Measurements from ENCODE around the gene KLF15.

DNA sequence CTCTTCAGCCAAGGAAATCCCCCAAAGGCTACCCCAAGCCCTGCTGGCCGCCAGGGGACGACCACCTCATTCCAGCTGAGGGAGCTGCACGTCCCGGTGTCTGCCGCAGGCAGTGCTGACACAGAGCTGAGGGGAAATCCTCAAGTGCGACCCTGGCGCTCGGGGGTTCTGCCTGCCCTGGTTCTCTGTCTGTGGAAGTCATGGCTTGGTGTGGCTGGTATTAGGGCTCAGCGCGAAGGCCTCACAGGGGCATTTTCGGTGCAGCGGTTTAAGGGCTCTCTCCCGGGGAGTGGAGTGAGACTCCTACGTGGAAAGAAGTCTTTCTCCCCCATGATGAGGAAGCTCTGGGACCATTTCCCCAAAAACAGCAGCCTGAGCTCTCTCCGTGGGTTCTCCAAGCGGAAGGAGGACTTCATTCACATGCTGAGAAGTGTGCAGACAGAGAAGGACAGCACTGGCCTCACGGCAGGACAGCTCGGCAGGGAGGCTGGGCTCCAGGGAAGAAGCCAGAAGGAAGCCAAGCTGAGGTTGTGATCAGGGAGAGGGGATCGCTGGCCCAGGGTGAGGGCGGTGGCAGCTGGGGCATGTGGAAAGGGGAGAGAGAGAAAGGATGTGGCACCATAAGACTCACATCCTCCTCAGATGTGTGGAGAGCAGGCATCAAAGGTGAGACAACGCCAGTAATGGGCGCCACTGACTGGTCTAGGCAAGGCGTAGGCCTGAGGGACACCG, 48.6 kb downstream of the KLF15 start:
- TF ChIP-seq, protein P1, sequence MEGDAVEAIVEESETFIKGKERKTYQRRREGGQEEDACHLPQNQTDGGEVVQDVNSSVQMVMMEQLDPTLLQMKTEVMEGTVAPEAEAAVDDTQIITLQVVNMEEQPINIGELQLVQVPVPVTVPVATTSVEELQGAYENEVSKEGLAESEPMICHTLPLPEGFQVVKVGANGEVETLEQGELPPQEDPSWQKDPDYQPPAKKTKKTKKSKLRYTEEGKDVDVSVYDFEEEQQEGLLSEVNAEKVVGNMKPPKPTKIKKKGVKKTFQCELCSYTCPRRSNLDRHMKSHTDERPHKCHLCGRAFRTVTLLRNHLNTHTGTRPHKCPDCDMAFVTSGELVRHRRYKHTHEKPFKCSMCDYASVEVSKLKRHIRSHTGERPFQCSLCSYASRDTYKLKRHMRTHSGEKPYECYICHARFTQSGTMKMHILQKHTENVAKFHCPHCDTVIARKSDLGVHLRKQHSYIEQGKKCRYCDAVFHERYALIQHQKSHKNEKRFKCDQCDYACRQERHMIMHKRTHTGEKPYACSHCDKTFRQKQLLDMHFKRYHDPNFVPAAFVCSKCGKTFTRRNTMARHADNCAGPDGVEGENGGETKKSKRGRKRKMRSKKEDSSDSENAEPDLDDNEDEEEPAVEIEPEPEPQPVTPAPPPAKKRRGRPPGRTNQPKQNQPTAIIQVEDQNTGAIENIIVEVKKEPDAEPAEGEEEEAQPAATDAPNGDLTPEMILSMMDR (IDR thresholded peaks at IDR 0.05) = no peak
- no peak for TF ChIP-seq POLR2A (IDR thresholded peaks at IDR 0.05)
